Embryonic facial prominence (tissue), 1 donor: Measurements from ENCODE around the gene KDM6B.
"Not testable (repeated sequence)": the region's sequence is repeated elsewhere in the genome, so short reads cannot be mapped to it uniquely, and the experiment has no call there.

Experiments
- DNase-seq: peaks from one replicate; pipeline ENCODE4 v3.0.0-alpha.2; 2016; ENCODE audit errors: extremely low spot score

Gene KDM6B, protein sequence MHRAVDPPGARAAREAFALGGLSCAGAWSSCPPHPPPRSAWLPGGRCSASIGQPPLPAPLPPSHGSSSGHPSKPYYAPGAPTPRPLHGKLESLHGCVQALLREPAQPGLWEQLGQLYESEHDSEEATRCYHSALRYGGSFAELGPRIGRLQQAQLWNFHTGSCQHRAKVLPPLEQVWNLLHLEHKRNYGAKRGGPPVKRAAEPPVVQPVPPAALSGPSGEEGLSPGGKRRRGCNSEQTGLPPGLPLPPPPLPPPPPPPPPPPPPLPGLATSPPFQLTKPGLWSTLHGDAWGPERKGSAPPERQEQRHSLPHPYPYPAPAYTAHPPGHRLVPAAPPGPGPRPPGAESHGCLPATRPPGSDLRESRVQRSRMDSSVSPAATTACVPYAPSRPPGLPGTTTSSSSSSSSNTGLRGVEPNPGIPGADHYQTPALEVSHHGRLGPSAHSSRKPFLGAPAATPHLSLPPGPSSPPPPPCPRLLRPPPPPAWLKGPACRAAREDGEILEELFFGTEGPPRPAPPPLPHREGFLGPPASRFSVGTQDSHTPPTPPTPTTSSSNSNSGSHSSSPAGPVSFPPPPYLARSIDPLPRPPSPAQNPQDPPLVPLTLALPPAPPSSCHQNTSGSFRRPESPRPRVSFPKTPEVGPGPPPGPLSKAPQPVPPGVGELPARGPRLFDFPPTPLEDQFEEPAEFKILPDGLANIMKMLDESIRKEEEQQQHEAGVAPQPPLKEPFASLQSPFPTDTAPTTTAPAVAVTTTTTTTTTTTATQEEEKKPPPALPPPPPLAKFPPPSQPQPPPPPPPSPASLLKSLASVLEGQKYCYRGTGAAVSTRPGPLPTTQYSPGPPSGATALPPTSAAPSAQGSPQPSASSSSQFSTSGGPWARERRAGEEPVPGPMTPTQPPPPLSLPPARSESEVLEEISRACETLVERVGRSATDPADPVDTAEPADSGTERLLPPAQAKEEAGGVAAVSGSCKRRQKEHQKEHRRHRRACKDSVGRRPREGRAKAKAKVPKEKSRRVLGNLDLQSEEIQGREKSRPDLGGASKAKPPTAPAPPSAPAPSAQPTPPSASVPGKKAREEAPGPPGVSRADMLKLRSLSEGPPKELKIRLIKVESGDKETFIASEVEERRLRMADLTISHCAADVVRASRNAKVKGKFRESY (N-terminal part only)

DNA sequence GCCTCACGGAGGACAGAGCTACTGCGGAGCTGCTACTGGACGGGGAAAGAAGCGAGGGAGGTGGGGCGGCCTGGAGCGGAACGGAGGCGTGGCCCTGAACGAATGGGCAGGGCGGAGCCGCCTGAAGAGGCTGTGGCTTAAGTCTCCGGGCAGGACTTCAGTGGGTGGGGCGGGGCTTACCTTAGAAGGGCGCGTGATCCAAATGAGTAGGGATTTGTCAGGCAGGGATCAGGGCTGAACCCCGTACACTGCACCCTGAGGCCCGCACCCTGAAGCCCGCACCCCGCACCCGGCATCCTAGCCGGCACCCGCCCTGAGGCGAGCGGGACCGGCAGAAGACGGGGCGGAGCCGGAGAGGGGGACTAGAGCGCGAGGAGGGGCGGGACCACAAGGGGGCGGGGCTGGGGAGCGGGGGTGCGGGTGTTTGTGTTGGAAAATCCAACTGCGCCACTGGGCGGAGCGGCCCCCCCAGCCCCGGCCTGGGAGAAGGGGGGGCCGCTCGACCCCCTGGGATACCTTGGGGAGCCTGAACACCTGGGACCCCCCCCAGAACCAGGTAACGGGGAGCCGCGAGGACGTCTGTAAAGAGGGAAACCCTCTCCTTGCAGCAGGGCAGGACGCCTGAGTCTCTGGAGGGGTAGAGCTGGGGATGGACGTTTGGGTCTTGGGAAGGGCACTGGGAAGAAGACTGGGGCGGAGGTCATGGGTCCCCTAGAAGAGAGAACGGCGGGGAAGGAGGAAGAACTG lies at the start of gene KDM6B:
TSS of gene KDM6B (plus strand) at position 423 of the 747 bp plus-strand sequence. CDS start 11,338 bp downstream, outside the sequence.
- DNase-seq, result peak; percentile 88

DNA sequence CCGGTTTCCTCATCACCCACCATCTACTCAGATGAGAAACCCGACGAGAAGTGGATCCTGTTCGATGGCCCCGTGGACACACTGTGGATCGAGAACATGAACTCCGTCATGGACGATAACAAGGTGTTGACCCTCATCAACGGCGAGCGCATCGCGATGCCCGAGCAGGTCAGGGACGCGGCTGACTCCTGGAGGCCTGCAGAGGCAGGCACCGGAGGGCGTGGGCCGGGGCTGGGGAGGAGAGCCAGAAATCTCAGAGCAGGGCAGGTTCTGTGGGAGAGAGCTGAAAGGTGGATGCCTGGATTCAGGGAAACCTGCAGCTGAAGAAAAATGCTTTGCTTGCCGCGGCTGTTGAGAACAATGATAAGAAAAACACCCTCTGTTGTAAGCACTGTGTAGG lies 47.2 kb upstream of the KDM6B start:
- DNase-seq, result no peak

DNA sequence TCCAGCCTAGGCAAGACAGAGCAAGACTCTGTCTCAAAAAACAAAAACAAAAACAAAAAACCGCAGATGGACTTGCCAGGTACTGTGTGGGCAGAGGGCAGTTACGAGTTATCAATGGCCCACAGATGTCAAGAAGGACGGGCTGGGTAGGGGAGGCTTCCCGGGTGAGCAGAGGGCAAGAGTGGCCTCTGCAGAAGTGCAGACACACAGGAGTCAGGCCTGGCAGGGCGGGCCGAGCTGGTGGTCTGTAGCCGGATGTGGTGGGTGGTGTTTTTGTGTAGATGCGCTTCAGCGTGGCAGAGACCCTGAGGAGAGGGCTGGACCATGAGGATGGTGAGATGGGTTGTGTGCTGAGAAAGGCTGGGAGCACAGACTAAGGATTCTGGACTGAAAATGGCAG lies 44.9 kb upstream of the KDM6B start:
- no peak for DNase-seq

GRCh38 chr17:7790150-7790549 lies 43.9 kb upstream of the KDM6B start:
- DNase-seq, result no peak

DNA sequence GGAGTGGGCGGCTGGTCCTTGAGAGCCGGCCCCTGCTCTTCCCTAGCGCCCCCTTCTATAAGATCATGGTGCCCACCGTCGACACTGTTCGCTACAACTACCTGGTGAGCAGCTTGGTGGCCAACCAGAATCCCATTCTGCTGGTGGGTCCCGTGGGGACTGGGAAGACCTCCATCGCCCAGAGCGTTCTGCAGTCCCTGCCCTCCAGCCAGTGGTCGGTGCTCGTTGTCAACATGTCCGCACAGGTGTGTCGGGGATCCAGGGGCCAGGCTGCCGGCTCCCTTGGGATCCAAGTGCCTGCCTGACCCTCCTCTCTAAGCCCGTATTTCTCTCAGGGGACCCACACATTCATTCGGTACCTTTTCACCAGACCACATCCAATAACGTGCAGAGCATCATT lies 41.4 kb upstream of the KDM6B start:
- no peak for DNase-seq

GRCh38 chr17:7794075-7794663 lies 39.8 kb upstream of the KDM6B start:
- DNase-seq, result no peak

DNA sequence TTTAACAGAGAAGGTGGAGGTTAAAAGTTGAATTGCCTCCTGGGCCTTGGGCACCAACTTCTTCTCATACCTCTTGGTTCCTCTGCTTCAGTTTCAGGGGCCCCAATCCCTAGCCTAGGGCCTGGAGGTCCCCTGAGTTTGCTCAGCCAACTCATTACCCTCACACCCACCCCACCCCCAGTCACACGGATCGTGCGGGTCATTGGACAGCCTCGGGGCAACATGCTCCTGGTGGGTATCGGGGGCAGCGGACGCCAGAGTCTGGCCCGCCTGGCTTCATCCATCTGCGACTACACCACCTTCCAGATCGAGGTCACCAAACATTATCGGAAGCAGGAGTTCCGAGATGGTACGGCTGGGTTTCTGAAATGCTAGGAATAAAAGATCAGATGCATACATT lies 36.0 kb upstream of the KDM6B start:
- DNase-seq, result no peak

DNA sequence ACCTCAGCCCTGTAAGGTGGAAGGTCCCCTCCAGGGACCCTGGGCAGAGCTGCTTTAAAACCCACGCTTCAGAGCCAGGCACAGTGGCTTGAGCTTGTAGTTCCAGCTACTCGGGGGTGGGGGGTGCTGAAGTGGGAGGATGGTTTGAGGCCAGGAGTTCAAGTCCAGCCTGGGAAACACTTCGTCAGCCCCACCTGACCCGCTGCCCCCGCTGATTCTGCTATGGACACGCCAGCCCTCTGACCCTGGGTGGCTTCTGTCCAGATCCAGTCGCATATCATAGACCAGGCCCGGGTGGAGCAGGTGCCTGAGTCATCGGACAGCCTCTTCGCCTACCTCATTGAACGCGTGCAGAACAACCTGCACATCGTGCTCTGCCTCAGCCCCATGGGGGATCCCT lies 35.2 kb upstream of the KDM6B start:
- no peak for DNase-seq

- no peak for DNase-seq
Observed at GRCh38 chr17:7803981-7804380, 30.0 kb upstream of the KDM6B start.

DNA sequence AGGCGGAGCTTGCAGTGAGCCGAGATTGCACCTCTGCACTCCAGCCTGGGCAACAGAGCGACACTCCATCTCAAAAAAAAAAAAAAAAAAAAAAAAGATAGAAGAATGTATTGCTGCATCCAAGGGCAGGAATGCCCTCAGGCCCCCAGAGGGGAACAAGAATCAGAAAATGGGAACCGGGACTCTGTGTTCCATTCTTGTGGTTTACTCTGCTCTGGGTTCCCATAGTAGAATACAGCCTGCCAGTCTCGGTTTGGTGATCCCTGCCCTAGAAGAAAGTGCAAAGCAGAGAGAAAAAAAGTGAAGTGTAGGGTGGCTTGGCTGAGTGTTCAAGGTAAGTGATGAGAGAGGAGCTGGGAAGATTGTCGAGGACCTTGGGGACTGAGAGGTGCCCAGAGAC lies 27.4 kb upstream of the KDM6B start:
- DNase-seq, result no peak

DNA sequence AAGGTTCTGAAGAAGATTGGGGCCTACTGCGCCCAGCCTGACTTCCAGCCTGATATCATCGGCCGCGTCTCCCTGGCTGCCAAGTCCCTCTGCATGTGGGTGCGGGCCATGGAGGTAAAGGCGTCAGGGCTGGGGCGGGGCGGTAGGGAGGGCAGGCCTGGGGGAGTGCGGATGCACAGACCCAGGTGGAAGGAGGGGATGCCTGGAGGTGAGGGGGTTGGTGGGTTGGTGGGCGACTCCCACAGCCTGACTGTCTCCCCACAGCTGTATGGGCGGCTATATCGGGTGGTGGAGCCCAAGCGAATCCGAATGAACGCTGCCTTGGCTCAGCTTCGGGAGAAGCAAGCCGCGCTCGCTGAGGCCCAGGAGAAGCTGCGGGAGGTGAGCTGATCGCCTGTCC lies 26.8 kb upstream of the KDM6B start:
- no peak for DNase-seq

- no peak for DNase-seq
Observed at GRCh38 chr17:7809086-7809790, 24.8 kb upstream of the KDM6B start.

DNA sequence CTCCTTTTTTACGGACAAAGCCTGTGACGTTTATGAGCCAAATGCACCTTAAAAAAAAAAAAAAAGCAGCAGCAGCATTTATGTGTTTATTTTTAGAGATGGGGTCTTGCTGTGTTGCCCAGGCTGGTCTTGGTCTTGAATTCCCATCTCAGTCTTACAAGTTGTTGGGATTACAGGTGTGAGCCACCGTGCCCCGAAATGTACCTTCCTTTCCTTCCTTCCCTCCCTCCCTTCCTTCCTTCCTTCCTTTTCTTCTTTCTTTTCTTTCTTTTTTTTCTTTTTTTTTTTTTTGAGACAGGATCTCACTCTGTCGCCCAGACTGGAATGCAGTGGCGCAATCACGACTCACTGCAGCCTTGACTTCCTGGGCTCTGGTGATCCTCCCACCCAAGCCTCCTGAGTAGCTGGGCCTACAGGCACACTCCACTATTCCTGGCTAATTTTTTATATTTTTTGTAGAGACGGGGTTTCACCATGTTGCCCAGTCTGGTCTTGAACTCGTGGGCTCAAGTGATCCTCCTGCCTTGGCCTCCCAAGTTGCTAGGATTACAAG lies 24.1 kb upstream of the KDM6B start:
- not testable (repeated sequence) for DNase-seq

- DNase-seq, result no peak
Observed at GRCh38 chr17:7811251-7811650, 22.8 kb upstream of the KDM6B start.

DNA sequence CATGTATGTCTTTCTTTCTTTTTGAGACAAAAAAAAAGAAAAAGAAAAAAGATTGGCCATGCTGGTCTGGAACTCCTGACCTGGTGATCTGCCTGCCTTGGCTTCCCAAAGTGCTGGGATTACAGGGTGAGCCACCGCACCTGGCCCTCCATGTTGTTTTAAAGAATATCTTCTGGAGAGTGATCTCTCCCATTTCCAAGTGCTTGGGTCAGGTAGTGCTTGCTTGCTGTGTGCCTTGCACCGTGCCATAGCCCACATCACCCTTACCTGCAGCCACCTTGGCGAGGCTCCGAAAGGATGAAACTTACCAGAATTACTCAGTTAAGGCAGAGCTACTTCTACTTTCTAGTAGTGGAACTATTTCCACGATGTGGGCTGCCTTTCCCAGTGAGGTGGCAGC lies 19.0 kb upstream of the KDM6B start:
- DNase-seq, result no peak

GRCh38 chr17:7816926-7817642 lies 16.9 kb upstream of the KDM6B start:
- DNase-seq, result no peak

DNA sequence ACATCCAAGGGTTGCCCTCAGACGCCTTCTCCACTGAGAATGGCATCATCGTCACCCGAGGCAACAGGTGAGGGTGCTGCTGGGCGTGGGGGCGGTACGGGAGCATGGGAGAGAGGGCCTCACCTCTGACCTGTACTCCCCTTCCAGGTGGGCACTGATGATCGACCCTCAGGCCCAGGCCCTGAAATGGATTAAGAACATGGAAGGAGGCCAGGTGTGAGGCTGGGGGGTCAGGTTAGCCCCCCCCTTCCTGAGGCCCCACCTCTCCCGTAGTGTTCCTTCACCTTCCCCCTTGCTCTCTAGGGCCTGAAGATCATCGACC lies 16.4 kb upstream of the KDM6B start:
- DNase-seq, result no peak

- DNase-seq, result no peak
Observed at GRCh38 chr17:7818026-7818425, 16.0 kb upstream of the KDM6B start.

GRCh38 chr17:7818746-7819645 lies 15.0 kb upstream of the KDM6B start:
- no peak for DNase-seq
